Naive thymus-derived CD8-positive, alpha-beta T cell (primary cell): ENCODE data around the gene DBF4. TPM values are rescaled to one million over a fixed set of nuclear protein-coding genes. Genes with fewer than 3 reads are reported as not detected.
"Not testable (repeated sequence)": the region's sequence is repeated elsewhere in the genome, so short reads cannot be mapped to it uniquely, and the experiment has no call there.

Source experiments
- ATAC-seq, 2 donors: fragments of 150-1000 bp; cut with Tn5 transposase in 1 of 2; sonication (Bioruptor Pico), chemical (Tn5 transposase) in 1 of 2; 1 replicate in 1 of 2; 2 replicates in 1 of 2; pipeline ENCODE4 v1.10.0; 2021; ENCODE audit warnings: mild to moderate bottlenecking in 2 of 2, moderate library complexity in 2 of 2
- POLR2A ChIA-PET: fragments of 350-600 bp; sonication (Branson Sonifier 250); formaldehyde crosslinking; loops from one replicate; lab custom pipeline; 2021; ENCODE audit warnings: antibody characterized with exemption; lab: Charles Lee
- DNase-seq, 10 donors: peaks; one replicate each; pipeline versions ENCODE4 v3.0.0 to v3.0.0-alpha.2; 2020 to 2022
- H3K27ac Mint-ChIP-seq, 10 donors: one replicate each; pipeline ENCODE4 v1.8.0; 2020 to 2022; ENCODE audit warnings: mild to moderate bottlenecking in 10 of 10, mixed read lengths in 10 of 10, moderate library complexity in 4 of 10, inconsistent platforms in 1 of 10
- H3K27me3 Mint-ChIP-seq, 5 donors: one replicate each; pipeline ENCODE4 v1.8.0; 2021 to 2022; ENCODE audit warnings: mixed read lengths in 5 of 5
- H3K36me3 Mint-ChIP-seq, 3 donors: one replicate each; pipeline ENCODE4 v1.8.0; 2020 to 2022; ENCODE audit warnings: mixed read lengths in 3 of 3, mild to moderate bottlenecking in 2 of 3, inconsistent platforms in 1 of 3
- H3K4me1 Mint-ChIP-seq, 4 donors: one replicate each; pipeline ENCODE4 v1.8.0; 2021 to 2022; ENCODE audit warnings: mixed read lengths in 4 of 4
- H3K4me3 Mint-ChIP-seq, 10 donors: one replicate each; pipeline ENCODE4 v1.8.0; 2020 to 2022; ENCODE audit warnings: mild to moderate bottlenecking in 10 of 10, mixed read lengths in 10 of 10, moderate library complexity in 6 of 10, inconsistent platforms in 1 of 10
- H3K9me3 Mint-ChIP-seq, 9 donors: one replicate each; pipeline ENCODE4 v1.8.0; 2020 to 2022; ENCODE audit warnings: mixed read lengths in 9 of 9, mild to moderate bottlenecking in 3 of 9, inconsistent platforms in 1 of 9, moderate library complexity in 1 of 9
- polyA plus RNA-seq, 3 donors: library from polyadenylated mRNA; unstranded; fragments of 300-500 nt; fragmentation: Illumina TruSeq; gene quantifications; one replicate each; pipeline ENCODE4 v1.2.3, GENCODE V29; 2021
- total RNA-seq, 8 experiments: library from RNA in 2 of 8; stranded (reverse) in 2 of 8; gene quantifications; one replicate each; pipeline ENCODE4 v1.2.3 and lab custom pipeline; 2021 to 2026

The DBF4 gene, protein sequence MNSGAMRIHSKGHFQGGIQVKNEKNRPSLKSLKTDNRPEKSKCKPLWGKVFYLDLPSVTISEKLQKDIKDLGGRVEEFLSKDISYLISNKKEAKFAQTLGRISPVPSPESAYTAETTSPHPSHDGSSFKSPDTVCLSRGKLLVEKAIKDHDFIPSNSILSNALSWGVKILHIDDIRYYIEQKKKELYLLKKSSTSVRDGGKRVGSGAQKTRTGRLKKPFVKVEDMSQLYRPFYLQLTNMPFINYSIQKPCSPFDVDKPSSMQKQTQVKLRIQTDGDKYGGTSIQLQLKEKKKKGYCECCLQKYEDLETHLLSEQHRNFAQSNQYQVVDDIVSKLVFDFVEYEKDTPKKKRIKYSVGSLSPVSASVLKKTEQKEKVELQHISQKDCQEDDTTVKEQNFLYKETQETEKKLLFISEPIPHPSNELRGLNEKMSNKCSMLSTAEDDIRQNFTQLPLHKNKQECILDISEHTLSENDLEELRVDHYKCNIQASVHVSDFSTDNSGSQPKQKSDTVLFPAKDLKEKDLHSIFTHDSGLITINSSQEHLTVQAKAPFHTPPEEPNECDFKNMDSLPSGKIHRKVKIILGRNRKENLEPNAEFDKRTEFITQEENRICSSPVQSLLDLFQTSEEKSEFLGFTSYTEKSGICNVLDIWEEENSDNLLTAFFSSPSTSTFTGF
- total RNA-seq (10 to 100 TPM; 33.3 to 33.4 TPM), polyA plus RNA-seq (10 to 100 TPM; 23.4 to 32.6 (median 24.6) TPM), total RNA-seq (lab: John Stamatoyannopoulos, UW) (37.0 to 66.7 (median 44.5) reads per million in 6 experiments)

DNA sequence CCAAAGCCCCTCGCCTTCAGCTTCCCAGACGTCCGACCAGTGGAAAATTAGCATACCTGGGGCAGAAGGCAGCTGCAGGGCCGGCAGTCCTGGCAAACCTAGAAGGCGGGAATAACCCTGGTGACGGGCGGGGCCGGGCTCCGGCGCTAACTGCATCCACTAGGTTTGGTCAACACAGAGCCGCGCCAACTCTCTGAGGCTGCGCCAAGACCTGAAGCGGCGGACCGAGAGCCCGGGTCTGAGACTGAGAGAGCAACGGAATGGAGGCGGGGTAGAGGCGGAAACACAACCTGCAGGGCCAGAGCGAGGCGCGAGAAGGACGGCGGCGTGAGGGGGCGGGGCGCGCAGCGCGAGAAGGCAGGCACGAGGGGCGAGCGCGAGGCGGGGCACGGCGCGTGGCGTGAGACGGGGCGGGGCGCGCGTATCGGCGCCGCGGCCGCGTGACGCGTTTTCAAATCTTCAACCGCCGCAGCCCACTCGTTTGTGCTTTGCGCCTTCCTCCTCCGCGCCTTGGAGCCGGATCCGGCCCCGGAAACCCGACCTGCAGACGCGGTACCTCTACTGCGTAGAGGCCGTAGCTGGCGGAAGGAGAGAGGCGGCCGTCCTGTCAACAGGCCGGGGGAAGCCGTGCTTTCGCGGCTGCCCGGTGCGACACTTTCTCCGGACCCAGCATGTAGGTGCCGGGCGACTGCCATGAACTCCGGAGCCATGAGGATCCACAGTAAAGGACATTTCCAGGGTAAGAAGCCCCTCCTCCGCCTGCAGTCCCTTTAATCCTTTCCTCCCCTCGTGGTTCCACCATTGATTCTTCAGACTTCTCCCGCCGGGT, at the start of gene DBF4, which contains the start of gene SLC25A40:
Gene DBF4, plus strand, starts transcription at position 454 of the 829 bp plus-strand sequence. Its CDS starts 240 bp downstream, at position 694.
Gene SLC25A40, minus strand, starts transcription at position 321 of the 829 bp plus-strand sequence. CDS start 17,633 bp downstream, outside the sequence.
- H3K27me3 Mint-ChIP-seq: no peaks in the 10 kb centered on the region
- peaks cover 19 to 23% (median 23%) of the 10 kb centered on the region in 3 donors for H3K36me3 Mint-ChIP-seq
- H3K27ac Mint-ChIP-seq: peak within 1 kb of the TSS; percentile 75 to 99 (median 98)
- peak; percentile 89 to 97 (median 94) for DNase-seq
- peak; percentile 88 to 89 for ATAC-seq
- POLR2A ChIA-PET: interaction anchor here (0.7 to 1.3 kb wide), 5 partner anchors 10 to 724 kb away, joined by 3 to 6 read pairs (median 4); partner anchors contain the start of genes ADAM22, DMTF1 and TMEM243
- H3K9me3 Mint-ChIP-seq: peaks cover 0 to 21% (median 7%) of the 10 kb centered on the region in 9 donors
- H3K4me1 Mint-ChIP-seq: peaks cover 21 to 61% (median 39%) of the 10 kb centered on the region in 4 donors
- H3K4me3 Mint-ChIP-seq: peak within 1 kb of the TSS; percentile 91 to 97 (median 96)

DNA sequence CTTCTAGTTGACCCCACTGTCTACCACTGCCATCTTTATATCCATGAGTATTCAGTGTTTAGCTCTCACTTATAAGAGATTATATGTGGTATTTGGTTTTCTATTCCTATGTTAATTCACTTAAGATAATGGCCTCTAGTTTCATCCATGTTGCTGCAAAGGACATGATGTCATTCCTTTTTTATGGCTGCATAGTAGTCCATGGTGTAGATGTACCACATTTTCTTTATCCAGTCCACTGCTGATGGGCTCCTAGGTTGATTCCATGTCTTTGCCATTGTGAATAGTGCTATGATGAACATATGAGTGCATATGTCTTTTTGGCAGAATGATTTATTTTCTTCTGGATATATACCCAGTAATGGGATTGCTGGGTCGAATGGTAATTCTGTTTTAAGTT, 47.9 kb upstream of the DBF4 start:
- H3K4me3 Mint-ChIP-seq, ATAC-seq, H3K27ac Mint-ChIP-seq, POLR2A ChIA-PET, H3K27me3 Mint-ChIP-seq, DNase-seq, H3K4me1 Mint-ChIP-seq: not testable (repeated sequence)
- Mint-ChIP-seq H3K36me3 (peaks cover 10 to 28% (median 18%) of the 10 kb centered on the region in 3 donors), H3K9me3 (peaks cover 7 to 48% (median 31%) of the 10 kb centered on the region in 9 donors)

DNA sequence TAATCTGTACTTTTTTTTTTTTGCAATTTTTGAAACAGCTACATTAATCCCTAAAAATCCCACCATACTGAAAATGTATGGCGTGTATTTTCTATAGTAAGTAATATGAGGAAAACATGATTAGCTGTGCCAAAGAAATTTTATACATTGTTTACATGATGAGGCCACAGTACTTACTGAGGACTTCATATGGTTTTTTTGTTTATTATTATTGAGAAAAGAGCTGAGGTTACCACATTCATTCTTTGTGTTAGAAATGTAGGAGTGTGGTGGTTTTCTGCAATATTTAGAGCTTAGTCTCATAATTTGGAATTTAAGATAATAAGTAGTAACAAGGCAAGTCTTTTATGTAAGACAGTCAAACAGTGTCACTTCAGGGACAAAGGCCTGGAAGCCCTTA, 45.2 kb upstream of the DBF4 start:
- peaks cover 12 to 16% (median 15%) of the 10 kb centered on the region in 3 donors for H3K36me3 Mint-ChIP-seq
- DNase-seq: no peak
- POLR2A ChIA-PET: no interaction called here
- H3K27me3 Mint-ChIP-seq: no peaks in the 10 kb centered on the region
- H3K9me3 Mint-ChIP-seq: peaks cover 0 to 25% (median 7%) of the 10 kb centered on the region in 9 donors
- H3K4me3 Mint-ChIP-seq: no peak overlapping the region
- H3K4me1 Mint-ChIP-seq: no peaks in the 10 kb centered on the region
- H3K27ac Mint-ChIP-seq: no peak overlapping the region
- no peak for ATAC-seq

DNA sequence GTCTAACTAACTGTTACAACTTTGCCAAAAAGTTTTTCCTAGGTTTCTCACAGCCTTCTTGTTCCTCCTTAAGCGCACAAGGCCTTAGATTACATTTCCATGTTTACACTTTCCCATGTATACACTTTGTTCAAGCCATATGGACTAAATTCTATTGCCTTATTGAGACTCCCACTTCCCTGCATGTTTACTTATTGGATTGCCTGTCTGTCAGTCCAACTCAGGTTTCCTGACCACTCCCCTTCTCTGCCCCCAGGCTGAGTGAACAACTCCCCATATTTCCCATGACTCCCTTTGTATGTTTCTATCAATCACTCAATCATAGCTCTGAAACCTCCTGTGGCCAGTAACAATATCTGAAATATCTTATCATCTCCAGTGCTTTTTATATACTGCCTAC, 43.2 kb upstream of the DBF4 start:
- no peaks in the 10 kb centered on the region for H3K27me3 Mint-ChIP-seq
- H3K27ac Mint-ChIP-seq: peak overlapping the region in 4 of 10 donors; percentile 2 to 66 (median 27)
- no peak overlapping the region for H3K4me3 Mint-ChIP-seq
- POLR2A ChIA-PET: no interaction called here
- H3K36me3 Mint-ChIP-seq: peaks cover 3 to 19% (median 12%) of the 10 kb centered on the region in 3 donors
- peaks cover 0 to 14% (median 0%) of the 10 kb centered on the region in 9 donors for H3K9me3 Mint-ChIP-seq
- ATAC-seq (no peak), DNase-seq (no peak)
- no peaks in the 10 kb centered on the region for H3K4me1 Mint-ChIP-seq

DNA sequence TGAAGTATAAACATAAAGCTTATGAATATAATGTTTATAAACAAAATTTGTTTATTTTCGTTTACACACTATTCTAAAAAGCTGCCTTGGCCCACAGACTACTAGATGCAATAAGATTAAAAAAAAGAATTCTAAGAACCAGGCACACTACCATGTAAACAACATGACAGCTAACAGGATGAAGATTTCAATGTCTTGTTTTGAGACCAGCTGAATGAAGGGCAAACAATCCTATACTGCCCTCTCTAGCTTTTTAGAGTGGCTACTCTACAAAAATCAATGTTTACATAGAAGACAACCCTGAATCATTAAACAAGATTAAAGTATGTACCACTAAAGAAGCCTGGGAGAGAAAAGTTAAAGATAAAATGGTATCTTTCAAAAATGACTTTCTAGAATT, 38.7 kb upstream of the DBF4 start:
- no peak for DNase-seq
- H3K27me3 Mint-ChIP-seq: no peaks in the 10 kb centered on the region
- POLR2A ChIA-PET: no interaction called here

DNA sequence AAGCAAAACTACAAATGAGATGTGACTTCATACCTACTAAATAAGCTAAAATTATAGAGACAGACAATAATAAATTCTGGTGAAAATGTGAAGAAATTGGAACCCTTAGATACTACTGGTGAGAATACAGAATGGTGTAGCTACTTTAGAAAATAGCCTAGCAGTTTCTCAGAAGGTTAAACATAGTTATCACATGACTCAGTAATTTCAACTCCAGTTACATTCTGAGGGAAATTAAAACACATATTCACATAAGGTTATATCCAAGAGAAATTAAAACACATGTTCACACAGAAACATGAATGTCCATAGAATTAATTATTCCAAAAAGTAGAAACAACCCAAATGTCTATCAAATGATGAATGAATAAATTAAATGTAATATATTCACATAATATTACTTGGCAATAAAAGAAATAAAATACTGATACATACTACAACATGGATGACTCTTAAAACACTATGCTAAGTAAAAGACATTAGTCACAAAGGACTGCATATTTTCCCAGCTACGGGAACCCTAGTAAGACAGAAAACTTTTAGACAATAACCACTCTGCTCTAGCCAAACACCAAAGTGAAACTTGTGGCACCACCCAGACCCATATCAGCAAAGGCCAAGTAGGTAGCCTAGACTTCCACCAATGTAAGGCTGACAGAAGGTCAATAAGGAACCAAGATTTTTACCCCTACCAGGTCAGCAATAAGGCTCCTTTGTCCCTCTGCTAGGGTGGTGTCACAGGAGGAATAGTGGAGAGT, 25.3 kb upstream of the DBF4 start:
- Mint-ChIP-seq H3K9me3 (no peaks in the 10 kb centered on the region), H3K36me3 (peaks cover 0 to 68% (median 8%) of the 10 kb centered on the region in 3 donors), H3K27me3 (no peaks in the 10 kb centered on the region), H3K4me3 (no peak overlapping the region), H3K27ac (no peak overlapping the region), H3K4me1 (peaks cover 3 to 10% (median 6%) of the 10 kb centered on the region in 4 donors)
- POLR2A ChIA-PET: no interaction called here
- ATAC-seq (no peak), DNase-seq (no peak)

More for the DNA sequence above, 38.7 kb upstream of the DBF4 start:
- H3K36me3 Mint-ChIP-seq: peaks cover 0 to 35% (median 2%) of the 10 kb centered on the region in 3 donors
- H3K4me1 Mint-ChIP-seq: no peaks in the 10 kb centered on the region
- no peak overlapping the region for H3K4me3 Mint-ChIP-seq
- ATAC-seq: no peak
- no peaks in the 10 kb centered on the region for H3K9me3 Mint-ChIP-seq
- H3K27ac Mint-ChIP-seq: peak overlapping the region in 1 of 10 donors; percentile 66

DNA sequence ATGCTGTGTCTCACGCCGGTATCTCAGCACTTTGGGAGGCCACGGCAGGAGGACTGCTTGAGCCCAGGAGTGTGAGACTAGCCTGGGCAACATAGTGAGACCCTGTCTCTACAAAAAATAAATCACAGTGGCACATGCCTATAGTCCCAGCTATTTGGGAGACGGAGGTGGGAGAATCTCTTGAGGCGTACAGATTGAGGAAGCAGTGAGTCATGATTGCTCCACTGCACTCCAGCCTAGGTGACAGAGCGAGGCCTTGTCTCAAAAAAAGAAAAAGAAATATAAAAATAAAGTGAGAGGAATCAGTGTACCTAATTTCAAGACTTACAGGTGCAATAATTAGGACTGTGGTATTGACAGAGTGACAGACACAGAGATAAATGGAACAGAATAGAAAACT, 24.0 kb upstream of the DBF4 start:
- Mint-ChIP-seq H3K36me3 (peaks cover 0 to 67% (median 9%) of the 10 kb centered on the region in 3 donors), H3K4me1 (peaks cover 3 to 10% (median 6%) of the 10 kb centered on the region in 4 donors), H3K27me3 (no peaks in the 10 kb centered on the region), H3K9me3 (no peaks in the 10 kb centered on the region), H3K4me3 (no peak overlapping the region), H3K27ac (peak overlapping the region in 3 of 10 donors; percentile 25 to 41 (median 27))
- no peak for DNase-seq
- POLR2A ChIA-PET: no interaction called here
- no peak for ATAC-seq

DNA sequence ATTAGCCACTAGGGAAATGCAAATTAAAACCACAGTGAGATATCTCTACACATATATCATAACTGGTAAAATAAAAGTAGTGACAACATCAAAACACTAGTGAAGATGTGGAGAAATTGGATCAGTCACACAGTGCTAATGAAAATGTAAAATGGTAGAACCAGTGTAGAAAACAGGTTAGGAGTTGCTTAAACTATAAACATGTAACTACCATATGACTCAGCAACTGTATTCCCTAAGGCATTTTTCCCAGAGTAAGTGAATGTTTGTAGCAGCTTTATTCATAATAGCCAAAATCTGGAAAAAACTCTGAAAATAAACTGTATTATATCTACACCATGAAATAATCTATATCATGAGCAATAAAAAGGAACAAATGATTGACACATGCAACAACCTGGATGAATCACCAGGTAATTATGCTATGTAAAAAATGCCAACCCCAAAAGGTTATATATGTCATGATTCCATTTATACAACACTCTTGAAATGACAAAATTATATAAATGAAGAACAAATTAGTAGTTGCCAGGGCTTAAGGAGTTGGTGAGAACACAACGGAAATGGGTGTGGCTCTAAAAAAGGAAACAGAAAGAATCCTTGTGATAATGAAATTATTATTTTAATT, 22.9 kb upstream of the DBF4 start:
- Mint-ChIP-seq H3K4me1 (peaks cover 5 to 11% (median 8%) of the 10 kb centered on the region in 4 donors), H3K27me3 (no peaks in the 10 kb centered on the region), H3K27ac (no peak overlapping the region), H3K36me3 (peaks cover 0 to 74% (median 18%) of the 10 kb centered on the region in 3 donors), H3K4me3 (no peak overlapping the region), H3K9me3 (peaks cover 0 to 3% (median 0%) of the 10 kb centered on the region in 9 donors)
- DNase-seq (no peak), ATAC-seq (no peak)
- POLR2A ChIA-PET: no interaction called here

DNA sequence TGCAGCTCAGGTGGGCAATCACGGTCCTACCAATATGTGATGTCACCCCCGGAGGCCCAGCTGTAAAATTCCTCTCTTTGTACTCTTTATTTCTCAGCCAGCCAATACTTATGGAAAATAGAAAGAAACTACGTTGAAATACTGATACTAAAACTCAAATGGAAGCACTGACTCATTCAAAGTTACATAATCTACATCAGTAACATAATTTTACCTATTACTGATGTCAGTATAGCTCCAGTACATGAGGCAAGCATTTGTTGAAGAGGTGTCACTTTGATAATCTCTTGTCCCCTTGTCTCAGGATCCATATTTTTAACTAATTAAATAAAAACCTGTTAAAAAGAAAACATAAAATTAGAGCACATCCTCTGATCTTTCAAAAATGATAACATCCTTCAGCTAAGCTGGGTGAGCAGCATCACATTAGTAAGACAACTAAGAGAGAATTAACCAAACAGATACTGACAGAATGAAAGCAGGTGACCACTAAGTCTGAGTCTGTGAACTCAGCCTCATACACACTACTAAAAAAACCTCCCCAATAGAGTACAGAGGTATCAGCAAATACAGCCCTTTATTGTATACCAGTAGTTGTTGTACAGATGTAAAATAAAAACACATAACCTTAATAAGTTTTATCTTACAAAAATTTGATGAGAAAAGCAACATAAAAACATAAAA, 17.7 kb upstream of the DBF4 start:
- Mint-ChIP-seq H3K36me3 (peaks cover 1 to 58% (median 34%) of the 10 kb centered on the region in 3 donors), H3K4me3 (no peak overlapping the region), H3K27me3 (no peaks in the 10 kb centered on the region), H3K4me1 (peaks cover under 1 to 19% (median 7%) of the 10 kb centered on the region in 4 donors), H3K9me3 (peaks cover 0 to 4% (median 0%) of the 10 kb centered on the region in 9 donors), H3K27ac (peak overlapping the region in 2 of 10 donors; percentile 24 to 38)
- no peak for ATAC-seq
- no peak for DNase-seq
- POLR2A ChIA-PET: no interaction called here

DNA sequence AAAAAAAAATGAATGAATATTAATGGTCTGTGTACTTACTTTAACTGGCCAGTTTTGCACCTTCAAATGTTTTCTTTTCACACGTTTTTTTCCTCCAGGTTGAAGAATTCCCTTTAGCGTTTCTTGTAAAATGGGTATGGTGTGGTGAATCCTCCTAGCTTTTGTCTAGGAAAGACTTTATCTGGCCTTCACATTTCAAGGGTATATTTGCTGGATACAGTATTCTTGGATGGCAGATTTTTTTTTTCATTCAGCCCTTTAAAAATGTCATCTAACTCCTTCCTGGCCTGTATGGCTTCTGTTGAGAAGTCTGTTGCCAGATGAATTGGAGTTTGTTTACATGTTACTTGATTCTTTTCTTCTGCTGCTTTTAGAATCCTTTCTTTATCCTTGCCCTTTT, 10.2 kb upstream of the DBF4 start:
- ATAC-seq: no peak
- peak overlapping the region in 1 of 10 donors; percentile 6 for H3K27ac Mint-ChIP-seq
- peaks cover 41 to 63% (median 43%) of the 10 kb centered on the region in 3 donors for H3K36me3 Mint-ChIP-seq
- DNase-seq: no peak
- peaks cover 4 to 13% (median 10%) of the 10 kb centered on the region in 4 donors for H3K4me1 Mint-ChIP-seq
- POLR2A ChIA-PET: no interaction called here
- peaks cover 4 to 35% (median 18%) of the 10 kb centered on the region in 9 donors for H3K9me3 Mint-ChIP-seq
- H3K27me3 Mint-ChIP-seq: no peaks in the 10 kb centered on the region
- no peak overlapping the region for H3K4me3 Mint-ChIP-seq
